Small intestine (tissue), 16 donors: ENCODE measurements around the gene EVX1. TPM values are rescaled to one million over a fixed set of nuclear protein-coding genes. Genes with fewer than 3 reads are reported as not detected.

Experiments
- DNase-seq, 2 donors: peaks; one replicate each; pipeline versions ENCODE4 v3.0.0 to v3.0.0-alpha.2; 2013
- FAIRE-seq: peaks from 2 replicates; lab custom pipeline; 2012; peaks lifted over from hg19 to GRCh38; lab: Jason Lieb, UNC
- H3K27ac ChIP-seq, 3 donors: one replicate each; pipeline ENCODE4 v1.5.1; 2013; ENCODE audit warnings: low read length in 2 of 3, mild to moderate bottlenecking in 2 of 3, control low read depth in 1 of 3, inconsistent platforms in 1 of 3, low read depth in 1 of 3, moderate library complexity in 1 of 3
- H3K27me3 ChIP-seq, 3 donors: one replicate each; pipeline ENCODE4 v1.6.1; 2013; ENCODE audit warnings: low read length in 3 of 3, inconsistent platforms in 1 of 3; ENCODE audit not compliant: control insufficient read depth in 3 of 3, insufficient read depth in 3 of 3
- H3K36me3 ChIP-seq, 3 donors: one replicate each; pipeline ENCODE4 v1.6.1; 2013; ENCODE audit warnings: low read length in 3 of 3, inconsistent platforms in 1 of 3, low read depth in 1 of 3, mild to moderate bottlenecking in 1 of 3, moderate library complexity in 1 of 3; ENCODE audit not compliant: control insufficient read depth in 3 of 3, insufficient read depth in 2 of 3
- H3K4me1 ChIP-seq, 3 donors: one replicate each; pipeline ENCODE4 v1.6.1; 2013; ENCODE audit warnings: low read length in 2 of 3, inconsistent platforms in 1 of 3, low read depth in 1 of 3, mild to moderate bottlenecking in 1 of 3, moderate library complexity in 1 of 3; ENCODE audit not compliant: control insufficient read depth in 3 of 3, insufficient read depth in 2 of 3
- H3K4me3 ChIP-seq, 3 donors: one replicate each; pipeline ENCODE4 v1.5.1; 2013; ENCODE audit warnings: low read length in 3 of 3, control low read depth in 1 of 3, inconsistent platforms in 1 of 3, low read depth in 1 of 3, mild to moderate bottlenecking in 1 of 3, moderate library complexity in 1 of 3
- H3K9me3 ChIP-seq, 2 donors: one replicate each; pipeline ENCODE4 v1.6.1; 2013; ENCODE audit warnings: low read depth in 1 of 2, low read length in 1 of 2; ENCODE audit not compliant: control insufficient read depth in 2 of 2, insufficient read depth in 1 of 2
- WGBS, 3 donors: extraction: QIAGEN DNeasy Blood & Tissue Kit; methylation state at CpG; one replicate each; pipeline ENCODE4 v1.1.7; 2013; 5-methylcytosine and 5-hydroxymethylcytosine counted together
- long read RNA-seq, 10 donors: transcript quantifications; one replicate each; lab custom pipeline, GENCODE V29; 2026
- polyA plus RNA-seq, 4 donors: library from polyadenylated mRNA; stranded (reverse) in 3 of 4; unstranded in 1 of 4; fragments of 200-250 nt in 3 of 4; fragments of 120-200 nt in 1 of 4; gene quantifications; one replicate each; pipeline versions ENCODE4 v1.2.1 to v1.2.3, GENCODE V29; 2013
- donor health status: healthy with polysubstance abuse.
- donor health status: control.
- donor health status: control.
- donor health status: Bipolar disorder and iron deficiency.
- donor health status: healthy.

The EVX1 gene
- not detected for polyA plus RNA-seq
- long read RNA-seq, donor 1: 0 reads
- long read RNA-seq, donor 2: 0 reads
- long read RNA-seq, donor 3: 0 reads
- long read RNA-seq, donor 4: 0 reads
- long read RNA-seq, donor 5: 0 reads
- long read RNA-seq, donor 6: 0 reads
- long read RNA-seq, donor 7: 0 reads
- long read RNA-seq, donor 8: 0 reads
- long read RNA-seq, donor 9: 0 reads
- long read RNA-seq, donor 10: 0 reads

DNA sequence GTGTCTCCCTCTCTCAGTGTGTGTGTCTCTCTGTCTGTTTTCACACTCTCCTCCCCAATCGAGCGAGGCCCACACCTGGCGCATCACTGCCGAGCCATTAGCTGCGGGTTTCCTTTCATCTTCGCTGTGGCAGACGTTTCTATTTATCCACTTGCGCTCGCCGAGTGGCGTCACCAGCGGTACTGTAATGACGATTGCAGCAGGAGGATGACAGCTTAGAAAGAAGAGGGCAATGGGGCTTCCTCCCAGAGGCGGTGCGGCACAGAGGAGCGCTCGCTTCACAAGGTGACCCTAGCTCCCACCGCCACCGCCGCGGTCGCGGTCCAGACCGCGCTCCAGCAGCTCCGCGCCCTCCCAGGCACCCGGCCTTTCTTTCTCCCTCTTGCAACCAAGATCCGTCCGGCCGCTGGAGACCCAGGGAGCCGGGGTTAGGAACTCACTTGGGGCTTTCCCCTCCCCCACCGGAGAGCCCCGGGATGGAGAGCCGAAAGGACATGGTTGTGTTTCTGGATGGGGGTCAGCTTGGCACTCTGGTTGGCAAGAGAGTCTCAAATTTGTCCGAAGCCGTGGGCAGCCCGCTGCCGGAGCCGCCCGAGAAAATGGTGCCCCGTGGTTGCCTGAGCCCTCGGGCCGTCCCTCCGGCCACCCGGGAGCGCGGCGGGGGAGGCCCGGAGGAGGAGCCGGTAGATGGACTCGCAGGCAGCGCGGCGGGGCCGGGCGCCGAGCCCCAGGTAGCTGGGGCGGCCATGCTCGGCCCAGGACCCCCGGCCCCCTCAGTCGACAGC is at the start of gene EVX1:
Gene EVX1, plus strand, starts transcription at position 248 of the 785 bp plus-strand sequence. Its CDS starts 229 bp downstream, at position 477.
- FAIRE-seq (no peak), DNase-seq (peak in 1 of 2 donors; percentile 52)
- peaks cover 0 to 2% of the 10 kb centered on the region in 2 donors for H3K9me3 ChIP-seq
- 3 to 6% (median 4%) methylated on average over 54 to 62 of the region's 62 CpGs for WGBS, 3 donors
- H3K27ac ChIP-seq: no peak within 1 kb of the TSS
- H3K4me1 ChIP-seq: peaks cover 0 to 13% (median 0%) of the 10 kb centered on the region in 3 donors
- peaks cover 8 to 98% (median 84%) of the 10 kb centered on the region in 3 donors for H3K27me3 ChIP-seq
- H3K36me3 ChIP-seq: no peaks in the 10 kb centered on the region
- no peak within 1 kb of the TSS for H3K4me3 ChIP-seq

DNA sequence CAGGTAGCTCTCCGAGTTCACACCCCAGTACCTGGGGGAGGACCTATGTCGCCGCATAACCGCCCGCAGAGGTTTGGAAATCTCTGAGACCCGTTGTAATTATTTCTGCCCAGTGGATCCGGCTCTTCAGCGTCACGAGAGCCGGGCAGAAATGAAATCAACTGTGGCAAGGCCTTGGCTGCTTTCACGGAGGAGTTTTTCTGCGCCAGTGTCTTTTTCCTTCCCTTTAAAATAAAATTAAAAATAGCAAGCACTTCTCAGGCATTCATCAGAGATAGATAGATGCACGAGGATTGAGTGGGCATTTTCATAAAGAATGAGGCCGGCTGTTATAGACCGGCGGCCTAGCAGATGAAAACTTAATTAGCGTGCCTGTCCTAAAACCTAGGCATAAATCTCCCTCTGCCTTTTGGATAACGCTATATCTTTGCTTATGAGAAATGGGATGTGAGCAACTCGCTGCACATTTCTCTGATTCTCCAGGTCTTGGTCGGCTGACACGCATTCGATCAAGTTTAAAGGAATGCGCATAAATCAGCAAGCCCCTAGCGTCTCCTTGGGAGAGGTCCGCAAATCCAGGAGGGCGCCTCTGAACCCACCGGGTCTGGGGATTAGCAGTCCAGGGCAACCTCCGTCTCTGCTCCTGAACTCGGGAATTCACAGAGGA is 49.1 kb upstream of the EVX1 start:
- Histone ChIP-seq H3K9me3 (no peaks in the 10 kb centered on the region), H3K4me3 (peak overlapping the region; percentile 20 to 43 (median 31)), H3K4me1 (peaks cover 0 to 7% (median 5%) of the 10 kb centered on the region in 3 donors), H3K27me3 (peaks cover 14 to 89% (median 59%) of the 10 kb centered on the region in 3 donors), H3K27ac (peak overlapping the region in 1 of 3 donors; percentile 3), H3K36me3 (no peaks in the 10 kb centered on the region)
- WGBS, 3 donors: 12 to 13% (median 13%) methylated on average over 29 of the region's 29 CpGs
- DNase-seq: no peak
- no peak for FAIRE-seq

DNA sequence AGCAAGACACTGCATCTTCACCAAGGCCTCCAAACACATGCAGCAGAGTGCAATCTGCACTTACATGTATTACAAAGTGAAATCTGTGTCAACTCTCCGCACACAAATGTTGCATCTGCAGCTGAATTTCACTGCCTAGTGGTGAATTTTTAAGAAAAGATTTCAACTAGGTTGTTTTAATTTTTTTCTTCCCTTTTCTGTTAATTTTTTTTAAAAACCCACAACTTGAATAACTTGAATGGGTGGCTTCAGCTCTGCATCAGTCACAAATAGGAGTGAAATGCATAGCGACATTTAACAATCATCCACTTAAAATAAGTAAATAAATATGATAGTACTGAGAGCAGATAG is 48.6 kb upstream of the EVX1 start:
- Histone ChIP-seq H3K27me3 (peaks cover 17 to 89% (median 59%) of the 10 kb centered on the region in 3 donors), H3K27ac (no peak overlapping the region), H3K4me3 (no peak overlapping the region), H3K9me3 (no peaks in the 10 kb centered on the region), H3K36me3 (no peaks in the 10 kb centered on the region), H3K4me1 (peaks cover 0 to 5% (median 4%) of the 10 kb centered on the region in 3 donors)
- WGBS, 3 donors: 22 to 31% (median 28%) methylated on average over 2 of the region's 2 CpGs
- FAIRE-seq (no peak), DNase-seq (no peak)

DNA sequence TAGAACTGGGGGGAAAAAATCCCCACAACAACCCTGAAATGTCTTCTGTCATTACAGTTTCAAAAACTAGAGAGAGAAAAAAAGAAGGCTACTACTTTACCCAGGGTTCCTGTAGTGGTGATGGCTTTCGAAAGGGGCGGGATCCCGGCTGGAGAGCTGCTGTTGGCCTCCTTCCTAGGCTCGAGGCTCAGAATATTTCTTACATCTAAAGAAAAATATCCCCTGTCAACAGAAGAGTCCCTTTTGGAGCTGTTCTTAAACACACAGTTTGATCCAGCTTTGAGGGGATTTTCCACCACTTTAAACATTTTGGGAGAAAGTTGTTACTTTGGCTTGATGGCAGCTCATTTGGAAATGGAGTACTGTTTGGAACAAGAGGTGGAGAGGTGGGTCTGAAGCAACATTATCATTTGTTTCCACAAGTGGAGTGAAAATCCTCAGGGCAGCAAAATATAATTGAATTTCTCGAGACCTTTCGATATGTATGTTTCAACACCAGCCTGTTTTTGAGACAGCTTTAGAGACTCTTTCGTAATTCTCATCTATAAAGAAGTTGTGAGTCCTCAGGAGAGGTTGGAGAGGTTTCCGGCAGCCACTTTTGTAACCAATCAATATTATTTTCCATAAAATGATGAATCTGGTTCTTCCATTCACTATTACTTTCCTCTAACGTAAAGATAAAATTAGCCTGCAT is 47.8 kb upstream of the EVX1 start:
- H3K4me3 ChIP-seq: no peak overlapping the region
- H3K27me3 ChIP-seq: peaks cover 15 to 85% (median 53%) of the 10 kb centered on the region in 3 donors
- whole genome bisulfite sequencing, 3 donors: 27 to 42% (median 35%) methylated on average over 9 of the region's 9 CpGs
- FAIRE-seq: no peak
- H3K9me3 ChIP-seq: no peaks in the 10 kb centered on the region
- peaks cover 0 to 5% (median 2%) of the 10 kb centered on the region in 3 donors for H3K4me1 ChIP-seq
- H3K27ac ChIP-seq: no peak overlapping the region
- DNase-seq: peak in 1 of 2 donors; percentile 18
- H3K36me3 ChIP-seq: no peaks in the 10 kb centered on the region

DNA sequence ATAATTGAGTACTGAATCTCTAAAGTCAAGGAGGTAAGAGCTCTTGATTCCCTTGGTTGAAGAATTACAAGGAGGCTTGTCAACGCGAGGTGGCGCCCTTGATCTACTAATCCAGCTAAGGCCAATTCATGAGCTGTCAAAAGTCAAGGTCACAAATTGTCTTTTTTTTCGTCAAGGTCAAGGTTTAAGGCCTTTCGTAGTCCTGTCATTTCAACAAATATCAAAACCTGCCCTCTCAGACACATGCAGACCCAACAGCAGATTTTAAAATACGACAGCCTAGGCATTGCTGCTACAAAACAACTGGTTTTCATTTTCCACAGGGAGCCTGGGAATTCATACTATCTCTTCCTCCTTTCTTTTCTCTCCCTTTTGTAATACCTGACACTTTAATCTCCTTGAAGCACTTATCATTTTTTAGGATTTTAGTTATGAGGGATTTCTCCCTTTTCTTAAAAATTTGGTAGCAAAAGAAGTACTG is 46.3 kb upstream of the EVX1 start:
- H3K27me3 ChIP-seq: peaks cover 21 to 84% (median 53%) of the 10 kb centered on the region in 3 donors
- no peak overlapping the region for H3K4me3 ChIP-seq
- no peak overlapping the region for H3K27ac ChIP-seq
- peaks cover 0 to 8% (median 8%) of the 10 kb centered on the region in 3 donors for H3K4me1 ChIP-seq
- WGBS, 3 donors: 2 to 5% (median 4%) methylated on average over 6 of the region's 6 CpGs
- DNase-seq (peak; percentile 69 to 85), FAIRE-seq (no peak)
- H3K36me3 ChIP-seq: no peaks in the 10 kb centered on the region
- no peaks in the 10 kb centered on the region for H3K9me3 ChIP-seq

DNA sequence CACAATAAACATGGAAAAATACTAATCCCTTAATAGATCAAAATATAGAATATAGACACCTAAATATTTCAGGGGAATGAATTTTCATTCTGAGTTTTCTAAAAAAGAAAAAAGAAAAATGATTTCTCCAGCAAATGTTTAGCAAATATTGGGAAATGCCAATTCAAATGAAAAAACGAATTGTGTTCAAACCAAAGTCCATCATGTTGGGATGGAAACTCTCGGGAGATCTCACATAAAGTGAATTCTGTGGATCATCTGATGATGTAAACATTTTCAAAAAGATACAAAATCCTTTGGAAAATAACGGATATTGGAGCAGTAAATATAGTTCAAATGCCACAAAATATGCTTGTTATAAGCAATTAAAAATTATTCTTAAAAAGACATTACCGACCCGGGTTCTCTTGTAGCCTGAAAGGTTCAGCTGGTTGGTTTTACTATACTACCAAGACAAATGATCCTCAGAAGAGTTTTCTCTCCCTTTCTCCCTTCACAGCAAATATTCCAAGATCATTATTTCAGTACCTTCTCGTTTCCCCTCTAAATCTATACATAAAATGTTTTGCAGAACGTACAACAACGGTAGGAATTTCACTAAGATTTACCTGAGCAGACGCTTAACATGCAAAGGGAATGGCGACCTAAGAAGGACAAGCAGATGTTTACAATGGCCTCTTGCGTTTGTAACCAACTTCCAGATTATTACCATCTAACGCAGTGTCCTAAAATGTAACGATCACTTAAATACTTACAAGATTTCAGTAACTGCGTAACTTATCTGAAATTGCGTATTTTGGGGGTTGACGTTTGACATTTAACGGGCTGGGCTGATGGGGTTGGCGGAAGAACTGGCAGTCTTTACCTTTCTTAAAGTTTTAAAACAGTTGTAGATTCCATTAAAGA is 45.2 kb upstream of the EVX1 start:
- DNase-seq: peak in 1 of 2 donors; percentile 46
- Histone ChIP-seq H3K27ac (no peak overlapping the region), H3K36me3 (no peaks in the 10 kb centered on the region), H3K9me3 (no peaks in the 10 kb centered on the region), H3K4me1 (peaks cover 0 to 11% (median 8%) of the 10 kb centered on the region in 3 donors), H3K4me3 (peak overlapping the region in 2 of 3 donors; percentile 4 to 31), H3K27me3 (peaks cover 19 to 84% (median 53%) of the 10 kb centered on the region in 3 donors)
- WGBS, 3 donors: 17 to 23% (median 18%) methylated on average over 18 of the region's 18 CpGs
- FAIRE-seq: no peak

DNA sequence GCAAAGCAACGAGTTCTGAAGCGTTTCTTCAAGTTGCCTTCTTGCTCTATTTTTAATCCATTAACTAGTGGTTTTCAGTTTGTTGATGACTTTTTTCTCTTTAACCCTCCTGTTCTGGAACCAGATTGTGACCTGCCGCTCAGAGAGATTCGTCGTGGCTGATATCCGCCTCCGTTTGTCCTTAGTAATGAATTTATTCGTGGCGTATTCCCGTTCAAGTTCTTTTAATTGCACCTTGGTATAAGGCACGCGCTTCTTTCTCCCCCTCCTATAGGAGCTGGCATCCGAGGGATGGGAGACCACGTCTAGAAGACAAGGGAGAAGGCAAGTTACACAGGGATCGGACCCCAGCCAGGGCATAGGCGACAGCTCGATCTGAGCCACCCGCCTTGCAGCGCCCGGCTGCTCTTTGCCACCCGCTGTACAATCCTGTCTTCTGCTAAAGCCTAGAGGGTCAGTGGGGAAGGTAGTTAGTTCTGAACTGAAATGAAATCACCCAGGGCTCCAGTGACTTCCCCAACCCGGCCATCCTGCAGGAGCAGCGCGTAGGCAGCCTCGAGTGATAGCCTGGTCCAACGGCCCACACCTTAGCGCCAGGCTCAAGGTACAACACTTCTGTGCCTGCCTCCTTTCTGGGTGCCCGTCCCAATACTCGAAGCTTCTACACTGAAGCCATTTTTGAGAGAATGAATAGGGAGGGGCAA is 44.3 kb upstream of the EVX1 start:
- WGBS, 3 donors: 9 to 10% (median 10%) methylated on average over 29 of the region's 29 CpGs
- Histone ChIP-seq H3K4me1 (peaks cover 0 to 10% (median 3%) of the 10 kb centered on the region in 3 donors), H3K27ac (no peak overlapping the region), H3K27me3 (peaks cover 19 to 85% (median 53%) of the 10 kb centered on the region in 3 donors), H3K36me3 (no peaks in the 10 kb centered on the region), H3K9me3 (no peaks in the 10 kb centered on the region), H3K4me3 (peak overlapping the region in 2 of 3 donors; percentile 31 to 69)
- FAIRE-seq: no peak
- DNase-seq: peak in 1 of 2 donors; percentile 42
